Esophagus squamous epithelium (tissue), 4 donors: ENCODE data around the gene TEX53.

Experiments used
- POLR2A ChIP-seq, 4 donors: fragments of 450-650 bp; IDR thresholded peaks; one replicate each; pipeline ENCODE4 v1.6.1; 2017; ENCODE audit warnings: antibody characterized with exemption in 4 of 4, mild to moderate bottlenecking in 4 of 4, moderate library complexity in 3 of 4
- TF ChIP-seq, protein P1 (sequence below), 6 experiments: fragments of 450-650 bp in 4 of 6; fragments of 200-600 bp in 2 of 6; sonication (generic) in 2 of 6; IDR thresholded peaks; one replicate each; pipeline ENCODE4 v1.5.1; 2016 to 2019; ENCODE audit warnings: antibody characterized with exemption in 6 of 6, mild to moderate bottlenecking in 4 of 6, moderate library complexity in 4 of 6

DNA sequence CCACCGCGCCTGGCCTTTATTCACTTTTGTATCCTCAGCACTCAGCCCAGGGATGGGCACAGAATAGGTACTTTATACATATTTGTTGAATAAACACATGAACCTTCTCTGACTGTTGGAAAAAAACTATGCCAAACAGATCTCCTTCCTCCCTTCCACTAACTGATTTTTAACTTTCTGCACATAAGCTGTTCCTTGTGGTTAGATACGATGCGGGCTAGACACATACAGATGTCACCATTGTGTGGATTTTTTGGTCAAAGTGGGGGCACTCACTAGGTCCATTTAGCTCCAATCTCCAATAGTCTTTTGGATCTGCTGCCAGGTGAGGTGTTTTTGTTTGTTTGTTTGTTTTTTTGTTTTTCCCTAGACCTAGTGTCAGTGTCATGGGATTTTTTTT lies 19.3 kb upstream of the TEX53 start:
- no peak for TF ChIP-seq POLR2A (IDR thresholded peaks at IDR 0.05)
- TF ChIP-seq, protein P1, sequence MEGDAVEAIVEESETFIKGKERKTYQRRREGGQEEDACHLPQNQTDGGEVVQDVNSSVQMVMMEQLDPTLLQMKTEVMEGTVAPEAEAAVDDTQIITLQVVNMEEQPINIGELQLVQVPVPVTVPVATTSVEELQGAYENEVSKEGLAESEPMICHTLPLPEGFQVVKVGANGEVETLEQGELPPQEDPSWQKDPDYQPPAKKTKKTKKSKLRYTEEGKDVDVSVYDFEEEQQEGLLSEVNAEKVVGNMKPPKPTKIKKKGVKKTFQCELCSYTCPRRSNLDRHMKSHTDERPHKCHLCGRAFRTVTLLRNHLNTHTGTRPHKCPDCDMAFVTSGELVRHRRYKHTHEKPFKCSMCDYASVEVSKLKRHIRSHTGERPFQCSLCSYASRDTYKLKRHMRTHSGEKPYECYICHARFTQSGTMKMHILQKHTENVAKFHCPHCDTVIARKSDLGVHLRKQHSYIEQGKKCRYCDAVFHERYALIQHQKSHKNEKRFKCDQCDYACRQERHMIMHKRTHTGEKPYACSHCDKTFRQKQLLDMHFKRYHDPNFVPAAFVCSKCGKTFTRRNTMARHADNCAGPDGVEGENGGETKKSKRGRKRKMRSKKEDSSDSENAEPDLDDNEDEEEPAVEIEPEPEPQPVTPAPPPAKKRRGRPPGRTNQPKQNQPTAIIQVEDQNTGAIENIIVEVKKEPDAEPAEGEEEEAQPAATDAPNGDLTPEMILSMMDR (IDR thresholded peaks at IDR 0.05), result no peak
